PC-3 (cell line): ENCODE measurements around the gene HIVEP3. TPM values are rescaled to one million over a fixed set of nuclear protein-coding genes. Genes with fewer than 3 reads are reported as not detected.

ENCODE experiments used
- ATAC-seq: fragments of 200-7000 bp; cut with Tn5 transposase; 2 replicates; pipeline ENCODE4 v1.9.1; 2020; ENCODE audit warnings: mild to moderate bottlenecking, moderate library complexity
- BruUV-seq: library from RNA; stranded (reverse); fragments of 400-500 nt; replicated peaks from 2 replicates; lab custom pipeline; 2021; lab: Mats Ljungman, UMichigan
- CTCF ChIA-PET: fragments of 300-600 bp; sonication (Branson Sonifier 250); formaldehyde crosslinking; loops from one replicate; lab custom pipeline; 2022; ENCODE audit warnings: antibody characterized with exemption; lab: Charles Lee
- POLR2A ChIA-PET: fragments of 300-600 bp; sonication (Branson Sonifier 250); formaldehyde crosslinking; loops from one replicate; lab custom pipeline; 2022; ENCODE audit warnings: antibody characterized with exemption; ENCODE audit not compliant: unreplicated experiment; lab: Charles Lee
- DNase-seq: peaks from one replicate; pipeline ENCODE4 v3.0.0-alpha.2; 2015
- H2AFZ ChIP-seq: fragments of 300-600 bp; sonication (generic); 2 replicates; pipeline ENCODE4 v1.6.0; 2016; ENCODE audit warnings: antibody characterized with exemption, low read length
- H3F3A ChIP-seq: fragments of 300-600 bp; sonication (generic); one replicate; pipeline ENCODE4 v1.6.0; 2017; ENCODE audit warnings: antibody characterized with exemption, low read length, control low read depth, mild to moderate bottlenecking; ENCODE audit not compliant: unreplicated experiment
- H3K27ac ChIP-seq: fragments of 300-600 bp; sonication (generic); 2 replicates; pipeline ENCODE4 v1.5.1; 2016; ENCODE audit warnings: mild to moderate bottlenecking, low read length
- H3K27me3 ChIP-seq: fragments of 300-600 bp; sonication (generic); 2 replicates; pipeline ENCODE4 v1.6.1; 2016; ENCODE audit warnings: low read length, mixed read lengths
- H3K36me3 ChIP-seq: fragments of 300-600 bp; sonication (generic); 2 replicates; pipeline ENCODE4 v1.6.1; 2016; ENCODE audit warnings: low read depth, mixed run types, low read length, mixed read lengths
- H3K4me1 ChIP-seq: fragments of 300-600 bp; sonication (generic); 2 replicates; pipeline ENCODE4 v1.5.1; 2016; ENCODE audit warnings: low read length; ENCODE audit not compliant: insufficient read depth
- H3K4me2 ChIP-seq: fragments of 300-600 bp; sonication (generic); 2 replicates; pipeline ENCODE4 v1.6.0; 2016; ENCODE audit warnings: low read length
- H3K4me3 ChIP-seq: fragments of 300-600 bp; sonication (generic); 2 replicates; pipeline ENCODE4 v1.5.1; 2016; ENCODE audit warnings: mild to moderate bottlenecking, low read length, mixed read lengths
- H3K79me2 ChIP-seq: fragments of 300-600 bp; sonication (generic); 2 replicates; pipeline ENCODE4 v1.6.1; 2017; ENCODE audit warnings: low read length, mixed read lengths
- H3K9ac ChIP-seq: fragments of 300-600 bp; sonication (generic); 2 replicates; pipeline ENCODE4 v1.6.0; 2016; ENCODE audit warnings: mild to moderate bottlenecking, low read length
- H3K9me2 ChIP-seq: fragments of 300-600 bp; sonication (generic); replicated peaks from 2 replicates; pipeline ENCODE4 v1.6.1; 2016; ENCODE audit warnings: mixed run types, low read length, mixed read lengths
- H3K9me3 ChIP-seq: fragments of 300-600 bp; sonication (generic); 2 replicates; pipeline ENCODE4 v1.6.1; 2016; ENCODE audit warnings: low read length, mixed read lengths
- H4K20me1 ChIP-seq: fragments of 300-600 bp; sonication (generic); 2 replicates; pipeline ENCODE4 v1.6.1; 2016; ENCODE audit warnings: low read length, mixed read lengths
- CTCF ChIP-seq: fragments of 300-600 bp; sonication (generic); conservative IDR thresholded peaks from 2 replicates; pipeline ENCODE4 v1.5.1; 2017; ENCODE audit warnings: antibody characterized with exemption, low read depth, mild to moderate bottlenecking, low read length
- EZH2 ChIP-seq: fragments of 300-600 bp; sonication (generic); IDR thresholded peaks from one replicate; pipeline ENCODE4 v1.6.1; 2017; ENCODE audit warnings: antibody characterized with exemption, mild to moderate bottlenecking, low read length; ENCODE audit not compliant: unreplicated experiment
- EZH2phosphoT487 ChIP-seq: fragments of 300-600 bp; sonication (generic); IDR thresholded peaks from 2 replicates; pipeline ENCODE4 v1.6.1; 2018; ENCODE audit warnings: mild to moderate bottlenecking, antibody characterized with exemption, low read length, borderline replicate concordance
- intact Hi-C: fragments of 100-400 bp; cut with micrococcal nuclease; formaldehyde crosslinking; loops from 2 replicates; pipeline ENCODE4 v1.9.0; 2023
- total RNA-seq: library from RNA; depleted of rRNA; stranded (reverse); fragments of >200 nt; gene quantifications from 2 replicates; pipeline ENCODE4 v1.2.3, GENCODE V29; 2014

Gene HIVEP3
- total RNA-seq, 1 experiment from 2014 or later: 9.8 TPM

DNA sequence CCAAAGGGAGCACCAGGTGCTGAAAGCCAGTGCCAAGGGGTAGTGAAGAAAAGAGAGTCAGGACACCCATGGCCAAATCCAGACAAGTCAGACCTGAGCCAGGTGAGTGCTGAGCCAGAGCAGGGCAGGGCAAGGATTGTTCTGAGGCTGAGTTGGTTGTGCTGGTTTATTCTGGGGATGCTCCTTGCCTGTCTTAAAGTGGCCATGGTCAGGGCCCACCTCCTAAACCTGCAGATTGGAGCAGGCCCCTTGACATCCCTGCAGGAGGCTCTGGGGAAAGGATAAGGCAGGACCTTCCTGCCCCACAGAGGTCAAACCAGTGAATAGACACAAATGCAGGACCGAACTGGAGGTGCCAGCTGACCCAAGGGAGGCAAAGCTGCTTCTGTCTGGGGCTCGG lies 138.4 kb downstream of the HIVEP3 start:
- no peak overlapping the region for H2AFZ ChIP-seq
- H3K4me2 ChIP-seq: no peak overlapping the region
- H3F3A ChIP-seq: no peaks in the 10 kb centered on the region
- ATAC-seq (no peak), DNase-seq (no peak)
- no peaks in the 10 kb centered on the region for H3K27me3 ChIP-seq
- H3K36me3 ChIP-seq: no peaks in the 10 kb centered on the region
- no peak overlapping the region for H3K27ac ChIP-seq
- no peaks in the 10 kb centered on the region for H4K20me1 ChIP-seq
- H3K4me3 ChIP-seq: no peak overlapping the region
- intact Hi-C loops: loop anchor here (5.0 kb wide), 1 partner anchor 203 kb away; no protein-coding TSS in a partner anchor
- H3K79me2 ChIP-seq: no peaks in the 10 kb centered on the region
- CTCF ChIA-PET: no interaction called here
- no peaks in the 10 kb centered on the region for H3K9me3 ChIP-seq
- no peak overlapping the region for H3K9ac ChIP-seq
- H3K9me2 ChIP-seq: no peaks in the 10 kb centered on the region
- POLR2A ChIA-PET: no interaction called here
- BruUV-seq: no TSS peak
- no peak for TF ChIP-seq CTCF
- peaks cover 27% of the 10 kb centered on the region for H3K4me1 ChIP-seq

- Histone ChIP-seq H2AFZ (no peak overlapping the region), H3K9me2 (no peaks in the 10 kb centered on the region), H3K79me2 (no peaks in the 10 kb centered on the region), H3K27me3 (no peaks in the 10 kb centered on the region), H3F3A (no peaks in the 10 kb centered on the region), H3K4me1 (peaks cover 17% of the 10 kb centered on the region), H3K4me3 (no peak overlapping the region), H3K36me3 (no peaks in the 10 kb centered on the region), H4K20me1 (no peaks in the 10 kb centered on the region), H3K27ac (no peak overlapping the region), H3K4me2 (no peak overlapping the region), H3K9me3 (no peaks in the 10 kb centered on the region), H3K9ac (no peak overlapping the region)
- ATAC-seq (no peak), DNase-seq (no peak)
- ChIA-PET CTCF (no interaction called here), POLR2A (no interaction called here)
- intact Hi-C loops: no loop called here
- no TSS peak for BruUV-seq
- TF ChIP-seq EZH2phosphoT487 (no peak), EZH2 (no peak), CTCF (no peak; the same call in 1 of the 2 replicates)
Measured at GRCh38 chr1:41779360-41779759, 139.4 kb downstream of the HIVEP3 start.

GRCh38 chr1:41777695-41778094 lies 141.0 kb downstream of the HIVEP3 start:
- DNase-seq (no peak), ATAC-seq (no peak)
- Histone ChIP-seq H2AFZ (no peak overlapping the region), H3F3A (no peaks in the 10 kb centered on the region), H3K9ac (no peak overlapping the region), H3K79me2 (no peaks in the 10 kb centered on the region), H3K9me3 (no peaks in the 10 kb centered on the region), H3K27me3 (no peaks in the 10 kb centered on the region), H3K4me2 (no peak overlapping the region), H3K4me1 (peaks cover 10% of the 10 kb centered on the region), H3K9me2 (no peaks in the 10 kb centered on the region), H3K27ac (no peak overlapping the region), H3K4me3 (no peak overlapping the region), H3K36me3 (no peaks in the 10 kb centered on the region), H4K20me1 (no peaks in the 10 kb centered on the region)
- CTCF ChIA-PET: no interaction called here
- POLR2A ChIA-PET: no interaction called here
- TF ChIP-seq EZH2phosphoT487 (no peak), CTCF (no peak), EZH2 (no peak)
- intact Hi-C loops: no loop called here
- no TSS peak for BruUV-seq
